ENCODE results near the gene KNOP1. TPM values are rescaled to one million over a fixed set of nuclear protein-coding genes. Genes with fewer than 3 reads are reported as not detected.

KNOP1 gene
- total RNA-seq, 6 experiments from 2014 or later = 3.4 to 9.4 (median 7.3) TPM

DNA sequence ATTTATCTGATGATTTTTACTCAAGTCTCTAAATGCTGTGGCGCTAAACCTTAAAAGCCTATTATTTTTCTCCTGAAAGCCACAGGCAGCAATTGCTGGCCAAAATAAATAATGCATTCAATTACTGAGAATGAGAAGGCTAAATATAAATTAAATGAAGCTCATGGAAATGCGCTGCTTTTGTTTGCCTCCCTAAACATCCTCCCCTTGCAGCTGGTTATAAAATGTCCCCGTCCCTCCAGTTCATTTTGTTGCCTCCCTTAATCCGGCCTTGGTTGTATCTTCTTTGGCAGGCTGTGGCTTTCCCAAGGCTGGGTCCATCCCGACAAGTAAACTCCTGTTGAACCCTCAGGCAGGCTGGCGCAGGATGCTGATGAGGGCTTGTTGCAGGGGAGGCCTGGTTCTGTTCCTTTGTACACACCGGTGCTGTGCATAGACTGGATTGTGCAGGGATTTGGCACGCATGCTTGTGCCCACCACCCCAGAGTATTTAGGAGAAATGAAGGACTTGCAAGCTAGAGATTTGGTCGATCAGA, 62.7 kb downstream of the KNOP1 start:
- H3K27ac ChIP-seq = no peak overlapping the region
- H3K9me3 ChIP-seq = no peaks in the 10 kb centered on the region
- no peaks in the 10 kb centered on the region for H3K27me3 ChIP-seq
- DNase-seq (no peak), ATAC-seq (no peak)
- 93% methylated on average over 9 of the region's 9 CpGs for WGBS (ENCODE audit: insufficient coverage, low coverage, low lambda C conversion rate, missing lambda C conversion rate)
- H3K36me3 ChIP-seq = peaks cover 0 to 32% (median 13%) of the 10 kb centered on the region in 4 donors
- no peak overlapping the region for H3K4me3 ChIP-seq
- no peaks in the 10 kb centered on the region for H3K4me1 ChIP-seq
- TF ChIP-seq, protein P1, sequence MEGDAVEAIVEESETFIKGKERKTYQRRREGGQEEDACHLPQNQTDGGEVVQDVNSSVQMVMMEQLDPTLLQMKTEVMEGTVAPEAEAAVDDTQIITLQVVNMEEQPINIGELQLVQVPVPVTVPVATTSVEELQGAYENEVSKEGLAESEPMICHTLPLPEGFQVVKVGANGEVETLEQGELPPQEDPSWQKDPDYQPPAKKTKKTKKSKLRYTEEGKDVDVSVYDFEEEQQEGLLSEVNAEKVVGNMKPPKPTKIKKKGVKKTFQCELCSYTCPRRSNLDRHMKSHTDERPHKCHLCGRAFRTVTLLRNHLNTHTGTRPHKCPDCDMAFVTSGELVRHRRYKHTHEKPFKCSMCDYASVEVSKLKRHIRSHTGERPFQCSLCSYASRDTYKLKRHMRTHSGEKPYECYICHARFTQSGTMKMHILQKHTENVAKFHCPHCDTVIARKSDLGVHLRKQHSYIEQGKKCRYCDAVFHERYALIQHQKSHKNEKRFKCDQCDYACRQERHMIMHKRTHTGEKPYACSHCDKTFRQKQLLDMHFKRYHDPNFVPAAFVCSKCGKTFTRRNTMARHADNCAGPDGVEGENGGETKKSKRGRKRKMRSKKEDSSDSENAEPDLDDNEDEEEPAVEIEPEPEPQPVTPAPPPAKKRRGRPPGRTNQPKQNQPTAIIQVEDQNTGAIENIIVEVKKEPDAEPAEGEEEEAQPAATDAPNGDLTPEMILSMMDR (IDR thresholded peaks at IDR 0.05) = no peak
- TF ChIP-seq POLR2A (IDR thresholded peaks at IDR 0.05) = no peak
- intact Hi-C loops (cut with DNase I) = no loop called here

DNA sequence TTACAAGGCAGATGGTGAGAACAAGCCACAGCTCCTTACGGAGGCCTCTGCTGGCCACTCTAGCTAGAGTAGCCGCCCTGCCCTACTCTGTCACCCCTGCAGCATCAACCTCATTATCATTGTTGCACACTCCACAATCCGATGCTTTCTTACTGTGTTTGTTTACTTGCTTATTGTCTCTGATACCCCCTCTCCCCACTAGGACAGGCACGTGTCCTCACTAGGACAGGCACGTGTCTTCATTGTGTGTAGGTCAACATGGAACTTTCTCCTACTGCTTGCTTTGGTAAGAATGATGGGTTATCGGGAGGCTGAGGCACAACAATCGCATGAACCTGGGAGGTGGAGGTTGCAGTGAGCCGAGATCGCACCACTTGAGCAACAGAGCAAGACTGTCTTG, 63.9 kb downstream of the KNOP1 start:
- intact Hi-C loops (cut with DNase I) = no loop called here
- no peaks in the 10 kb centered on the region for H3K9me3 ChIP-seq
- TF ChIP-seq, protein P1 (IDR thresholded peaks at IDR 0.05) = no peak
- no peak for TF ChIP-seq POLR2A (IDR thresholded peaks at IDR 0.05)
- no peaks in the 10 kb centered on the region for H3K4me1 ChIP-seq
- no peak overlapping the region for H3K27ac ChIP-seq
- H3K4me3 ChIP-seq = no peak overlapping the region
- ATAC-seq = no peak
- 91% methylated on average over 9 of the region's 9 CpGs for WGBS (ENCODE audit: insufficient coverage, low coverage, low lambda C conversion rate, missing lambda C conversion rate)
- no peak for DNase-seq
- H3K36me3 ChIP-seq = peaks cover 0 to 32% (median 13%) of the 10 kb centered on the region in 4 donors
- no peaks in the 10 kb centered on the region for H3K27me3 ChIP-seq

Other genes with a start within 250 kb of the KNOP1 start
- gene GDE1, start 196.1 kb downstream of the KNOP1 start, total RNA-seq = 10 to 100 TPM; 19.1 to 30.5 (median 21.1) TPM
- 1 to 10 TPM; 2.6 to 5.6 (median 4.2) TPM for gene CCP110, start 194.3 kb downstream of the KNOP1 start, total RNA-seq
- gene VPS35L, start 162.5 kb downstream of the KNOP1 start, total RNA-seq = 10 to 100 TPM; 19.3 to 24.3 (median 20.4) TPM
- 1 to 10 TPM; 2.0 to 4.7 (median 3.9) TPM for gene IQCK, start within 50 bp of the KNOP1 start, total RNA-seq
- gene GPRC5B, start 166.6 kb upstream of the KNOP1 start, total RNA-seq = 10 to 100 TPM in 1 of 6 experiments, 1 to 10 TPM in 5; 2.6 to 20.8 (median 5.1) TPM

Measured in right lobe of liver (tissue), 6 donors.